SJCRH30 (cell line): ENCODE data around the gene HYDIN. TPM values are rescaled to one million over a fixed set of nuclear protein-coding genes. Genes with fewer than 3 reads are reported as not detected.
"Not testable (repeated sequence)": the region's sequence is repeated elsewhere in the genome, so short reads cannot be mapped to it uniquely, and the experiment has no call there.

ENCODE experiments used
- DNase-seq, 2 experiments: peaks; one replicate each; pipeline ENCODE4 v3.0.0-alpha.2; 2015 to 2020
- H3K27ac ChIP-seq: fragments of 250-450 bp; sonication (Bioruptor Pico); 2 replicates; pipeline ENCODE4 v1.5.1; 2020; ENCODE audit warnings: mild to moderate bottlenecking, moderate library complexity
- H3K27me3 ChIP-seq: fragments of 250-450 bp; sonication (Bioruptor Pico); 2 replicates; pipeline ENCODE4 v1.5.1; 2020; ENCODE audit warnings: mild to moderate bottlenecking, moderate library complexity
- H3K36me3 ChIP-seq: fragments of 250-450 bp; sonication (Bioruptor Pico); 2 replicates; pipeline ENCODE4 v1.5.1; 2020; ENCODE audit warnings: mild to moderate bottlenecking, moderate library complexity
- H3K4me1 ChIP-seq: fragments of 250-450 bp; sonication (Bioruptor Pico); 2 replicates; pipeline ENCODE4 v1.5.1; 2020; ENCODE audit warnings: mild to moderate bottlenecking, moderate library complexity
- H3K4me3 ChIP-seq: fragments of 250-450 bp; sonication (Bioruptor Pico); 2 replicates; pipeline ENCODE4 v1.5.1; 2020; ENCODE audit warnings: mild to moderate bottlenecking, moderate library complexity
- H3K9me3 ChIP-seq: fragments of 250-450 bp; sonication (Bioruptor Pico); replicated peaks from 2 replicates; pipeline ENCODE4 v1.5.1; 2020; ENCODE audit warnings: mild to moderate bottlenecking, moderate library complexity
- total RNA-seq: library from RNA; depleted of rRNA; stranded (reverse); fragments of >200 nt; shearing (Covaris generic); gene quantifications from 2 replicates; pipeline ENCODE4 v1.2.3, GENCODE V29; 2014

HYDIN gene
- total RNA-seq, 1 experiment from 2014 or later: 0.04 TPM

DNA sequence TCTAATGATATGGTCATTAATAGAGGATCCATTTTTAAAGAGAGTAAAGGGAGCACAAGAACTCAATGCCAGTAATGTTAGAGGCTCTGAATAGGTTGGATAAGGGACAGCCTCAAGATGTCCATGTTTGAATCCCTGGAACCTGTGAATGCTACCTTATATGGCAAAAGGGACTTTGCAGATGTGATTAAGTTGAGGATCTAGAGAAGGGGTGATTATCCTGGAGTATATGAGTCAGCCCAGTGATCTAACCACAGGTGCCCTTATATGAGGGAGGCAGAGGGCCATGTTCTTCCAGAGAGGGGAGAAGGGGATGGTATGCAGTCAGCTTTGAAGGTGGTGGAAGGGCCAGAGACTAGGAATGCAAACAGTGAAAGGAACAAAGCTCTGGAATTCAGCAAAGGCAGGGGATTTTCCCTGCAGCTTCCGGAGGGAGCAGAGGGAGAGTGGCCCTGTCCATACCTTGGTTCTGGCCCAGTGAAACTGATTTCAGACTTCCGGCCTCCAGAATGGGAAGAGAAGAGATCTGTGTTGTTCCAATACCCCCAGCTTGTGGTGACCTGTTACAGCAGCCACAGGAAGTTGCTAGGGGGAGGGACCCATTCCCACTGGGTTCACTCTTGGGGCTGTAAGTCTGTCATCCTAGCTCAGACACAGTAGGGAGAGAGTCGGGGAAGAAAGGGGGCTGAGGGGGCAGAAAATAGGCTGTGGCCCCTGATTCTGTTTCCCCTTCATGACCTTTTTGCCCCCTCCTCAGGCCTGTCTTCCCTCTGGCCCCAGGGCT lies 220.9 kb downstream of the HYDIN start:
- H3K27me3 ChIP-seq, H3K9me3 ChIP-seq, H3K4me3 ChIP-seq, H3K27ac ChIP-seq, H3K4me1 ChIP-seq, DNase-seq, H3K36me3 ChIP-seq: not testable (repeated sequence)

DNA sequence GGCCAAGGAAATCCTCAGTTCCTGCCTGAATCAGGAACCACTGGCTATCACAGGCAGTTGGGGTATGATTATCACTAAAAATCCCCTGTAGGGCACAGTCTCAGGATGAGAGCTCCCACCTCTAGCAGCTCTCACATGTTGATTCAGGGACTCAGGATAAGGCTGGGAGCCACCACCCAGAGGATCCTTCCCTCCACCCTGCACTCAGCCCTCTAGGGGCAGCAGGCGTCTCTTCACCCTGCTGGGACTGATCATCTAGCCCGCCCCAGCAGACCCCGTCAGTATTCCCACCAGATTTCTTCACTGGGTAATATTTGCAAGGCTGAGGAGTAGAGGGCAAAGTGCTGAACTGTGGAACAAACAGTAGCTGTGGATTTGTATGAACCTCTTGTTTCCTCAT lies 224.0 kb downstream of the HYDIN start:
- not testable (repeated sequence) for DNase-seq, H3K9me3 ChIP-seq, H3K4me3 ChIP-seq, H3K27me3 ChIP-seq, H3K4me1 ChIP-seq, H3K36me3 ChIP-seq, H3K27ac ChIP-seq

DNA sequence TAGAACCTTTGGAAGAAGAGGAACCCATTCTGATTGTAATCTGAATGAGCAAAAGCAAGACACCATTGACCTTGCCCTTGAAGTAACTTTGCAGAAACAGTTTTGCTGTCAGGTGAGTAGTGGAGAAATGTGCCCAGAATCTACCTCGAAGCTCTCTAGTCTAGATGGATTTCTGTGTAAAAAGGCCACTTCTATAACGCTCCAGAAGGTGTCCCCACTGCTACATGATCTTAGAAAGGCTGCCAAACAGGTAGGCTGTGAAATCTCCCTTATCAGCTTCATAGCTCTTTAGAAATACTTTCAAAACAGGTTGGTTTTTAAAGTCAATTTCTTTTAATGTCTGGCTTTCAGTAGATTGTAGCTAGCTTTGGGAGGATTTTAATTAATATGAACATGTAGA lies 230.8 kb downstream of the HYDIN start:
- H3K4me3 ChIP-seq, H3K4me1 ChIP-seq, H3K9me3 ChIP-seq, H3K27me3 ChIP-seq, H3K36me3 ChIP-seq, H3K27ac ChIP-seq: not testable (repeated sequence)
- DNase-seq: peak in 1 of 2 experiments; percentile 0

DNA sequence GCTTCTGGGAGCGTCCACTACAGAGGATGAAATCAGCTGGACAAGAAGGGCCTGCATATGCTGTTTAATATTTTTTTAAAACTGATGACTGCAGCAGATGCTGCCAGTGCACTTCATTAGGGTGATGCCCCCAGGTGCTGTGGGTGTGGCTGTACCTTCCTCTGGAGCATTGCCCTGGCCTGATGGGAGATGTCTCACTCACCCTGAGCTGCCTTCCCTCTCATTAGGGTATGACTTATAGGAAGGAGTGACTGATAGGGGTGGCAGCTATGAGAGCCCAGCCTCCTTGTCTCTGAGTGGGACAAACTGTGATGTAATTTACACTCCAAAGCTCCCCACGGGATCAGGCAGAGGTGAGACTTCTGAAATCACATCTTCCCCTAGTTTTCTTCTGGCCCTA lies 234.7 kb downstream of the HYDIN start:
- H3K36me3 ChIP-seq, H3K4me1 ChIP-seq, H3K9me3 ChIP-seq, H3K4me3 ChIP-seq, H3K27ac ChIP-seq, H3K27me3 ChIP-seq, DNase-seq: not testable (repeated sequence)

DNA sequence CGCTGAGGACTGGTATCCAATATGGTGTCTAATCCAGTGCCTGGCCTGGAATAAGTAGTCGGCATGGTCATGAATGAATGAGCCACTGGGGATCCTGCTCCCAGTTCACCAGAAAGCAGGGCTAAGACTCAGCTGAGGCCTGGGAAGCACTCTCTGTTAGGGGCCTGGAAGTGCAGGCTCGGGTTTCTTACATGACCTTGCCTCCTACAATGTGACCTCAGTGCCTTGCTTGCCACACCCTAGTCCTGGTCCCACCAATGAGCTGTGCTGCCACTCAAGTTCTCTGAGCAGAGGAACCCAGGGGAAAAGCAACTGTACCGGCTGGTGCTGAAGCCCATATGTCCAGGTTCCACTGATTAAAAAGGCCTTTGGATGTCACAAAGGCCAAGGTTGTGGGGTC lies 238.0 kb downstream of the HYDIN start:
- DNase-seq: not testable (repeated sequence)

DNA sequence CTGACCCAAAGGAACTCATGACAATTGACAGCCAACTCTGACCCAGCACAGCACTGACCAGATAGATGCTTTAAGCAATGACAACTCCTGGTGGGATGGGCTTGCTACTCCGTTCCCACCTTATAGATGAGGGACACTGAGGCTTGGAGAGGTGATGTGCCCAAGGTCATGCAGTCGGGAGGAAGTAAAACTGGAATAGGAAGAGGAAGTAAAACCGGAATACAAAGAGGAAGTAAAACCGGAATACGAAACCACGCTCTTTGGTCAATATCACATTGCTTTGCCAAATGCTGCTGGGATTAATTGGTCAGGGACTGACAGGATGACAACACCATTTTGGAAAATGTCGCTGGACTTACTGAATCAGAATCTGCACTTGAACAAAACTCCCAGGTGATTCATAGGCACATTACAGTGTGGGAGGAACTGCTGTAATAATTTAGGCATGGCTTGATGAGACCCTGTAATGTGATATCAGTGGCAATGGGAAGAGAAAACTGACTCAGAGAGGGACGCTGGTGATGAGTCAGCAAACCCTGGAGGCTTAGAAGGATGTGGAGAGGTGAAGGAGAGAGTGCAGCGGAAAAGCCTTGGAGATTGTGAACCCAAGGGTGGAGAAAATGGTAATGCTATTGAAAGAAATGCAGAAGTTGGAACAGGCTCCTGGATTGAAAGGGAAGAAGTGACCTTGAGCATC lies 243.4 kb downstream of the HYDIN start:
- not testable (repeated sequence) for H3K27me3 ChIP-seq, H3K4me1 ChIP-seq, H3K36me3 ChIP-seq, H3K27ac ChIP-seq, H3K4me3 ChIP-seq, DNase-seq, H3K9me3 ChIP-seq

More for the DNA sequence above, 238.0 kb downstream of the HYDIN start:
- H3K36me3 ChIP-seq, H3K4me3 ChIP-seq, H3K27me3 ChIP-seq, H3K4me1 ChIP-seq, H3K27ac ChIP-seq, H3K9me3 ChIP-seq: not testable (repeated sequence)

DNA sequence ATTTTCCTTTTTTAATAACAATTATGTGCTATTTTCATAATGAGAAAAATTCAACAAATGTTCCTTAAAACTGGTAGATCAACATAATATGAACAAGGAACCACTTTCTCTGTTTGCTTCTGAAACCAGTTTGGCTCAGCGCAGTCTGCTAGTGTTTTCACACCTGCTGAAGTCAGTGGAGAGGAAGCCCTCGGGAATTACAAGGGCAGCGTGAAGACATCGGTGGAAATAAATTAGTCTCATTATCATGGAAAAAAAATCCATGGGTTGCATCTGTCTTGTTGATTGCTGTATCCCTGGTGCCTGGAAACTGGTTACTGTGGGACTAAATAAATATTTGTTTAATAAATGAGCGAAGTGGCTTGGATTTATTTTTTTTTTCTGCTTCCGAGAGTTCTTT lies 245.8 kb downstream of the HYDIN start:
- not testable (repeated sequence) for DNase-seq, H3K27ac ChIP-seq, H3K4me1 ChIP-seq, H3K9me3 ChIP-seq, H3K27me3 ChIP-seq, H3K4me3 ChIP-seq, H3K36me3 ChIP-seq

DNA sequence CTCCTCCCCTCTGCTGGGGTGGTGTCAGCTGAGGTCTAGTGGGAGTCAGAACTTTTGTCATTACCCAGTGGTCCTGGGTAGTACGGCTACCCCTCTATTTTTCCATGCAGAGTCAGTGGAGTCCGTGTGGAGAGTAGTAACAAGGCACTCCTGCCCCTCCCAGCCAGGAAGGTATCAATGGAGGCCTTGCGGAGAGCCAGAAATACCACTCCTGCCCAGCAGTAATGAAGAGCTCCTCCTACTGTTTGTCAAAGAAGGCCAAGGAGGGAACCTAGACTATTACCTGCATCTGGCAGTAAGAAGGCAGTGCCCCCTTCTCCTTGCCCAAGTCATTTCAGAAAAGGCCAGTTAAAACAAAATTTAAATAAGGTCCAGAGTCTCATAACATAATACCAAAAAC lies 262.2 kb downstream of the HYDIN start:
- not testable (repeated sequence) for H3K27me3 ChIP-seq, H3K36me3 ChIP-seq, H3K9me3 ChIP-seq, H3K27ac ChIP-seq, H3K4me3 ChIP-seq, DNase-seq, H3K4me1 ChIP-seq

DNA sequence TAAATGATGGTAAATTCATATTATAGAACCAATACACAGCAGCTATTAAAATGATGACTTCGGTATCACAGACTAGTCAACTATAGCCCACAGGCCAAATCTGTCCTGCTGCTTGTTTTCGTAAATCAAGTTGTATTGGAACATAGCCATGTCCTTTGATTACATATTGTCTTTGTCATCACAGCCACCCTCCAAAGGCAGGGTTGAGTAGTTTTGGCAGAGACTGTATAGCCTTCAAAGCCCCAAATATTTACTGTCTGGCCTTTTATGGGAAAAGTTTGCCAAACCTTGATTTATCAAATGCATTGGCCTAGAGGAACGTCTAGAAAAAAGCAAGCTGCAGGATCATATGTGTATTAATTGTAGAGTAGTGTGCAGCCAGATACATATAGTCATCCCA lies 270.4 kb downstream of the HYDIN start:
- H3K27ac ChIP-seq, H3K27me3 ChIP-seq, DNase-seq, H3K4me3 ChIP-seq, H3K9me3 ChIP-seq, H3K4me1 ChIP-seq, H3K36me3 ChIP-seq: not testable (repeated sequence)

DNA sequence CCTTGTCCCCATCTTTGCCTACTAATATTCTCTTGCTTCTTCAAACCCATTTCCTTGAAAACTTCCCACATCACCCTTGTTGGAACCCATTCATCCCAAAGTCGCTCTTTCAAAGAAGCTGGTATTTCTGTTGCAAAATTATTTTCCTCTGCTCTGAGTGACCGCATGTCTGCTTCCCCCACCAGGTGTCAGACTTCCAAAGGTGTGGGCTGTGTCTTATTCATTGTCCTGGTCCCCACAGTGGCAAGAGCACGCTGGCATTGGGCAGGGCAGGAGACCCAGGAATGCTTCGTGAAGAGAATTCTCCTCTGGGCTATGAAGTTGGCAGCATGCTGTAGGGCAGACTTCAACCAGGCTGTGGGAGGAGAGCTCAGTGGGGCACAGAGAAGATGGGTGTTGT lies 275.6 kb downstream of the HYDIN start:
- not testable (repeated sequence) for H3K27ac ChIP-seq, DNase-seq, H3K36me3 ChIP-seq, H3K4me3 ChIP-seq, H3K4me1 ChIP-seq, H3K27me3 ChIP-seq, H3K9me3 ChIP-seq

DNA sequence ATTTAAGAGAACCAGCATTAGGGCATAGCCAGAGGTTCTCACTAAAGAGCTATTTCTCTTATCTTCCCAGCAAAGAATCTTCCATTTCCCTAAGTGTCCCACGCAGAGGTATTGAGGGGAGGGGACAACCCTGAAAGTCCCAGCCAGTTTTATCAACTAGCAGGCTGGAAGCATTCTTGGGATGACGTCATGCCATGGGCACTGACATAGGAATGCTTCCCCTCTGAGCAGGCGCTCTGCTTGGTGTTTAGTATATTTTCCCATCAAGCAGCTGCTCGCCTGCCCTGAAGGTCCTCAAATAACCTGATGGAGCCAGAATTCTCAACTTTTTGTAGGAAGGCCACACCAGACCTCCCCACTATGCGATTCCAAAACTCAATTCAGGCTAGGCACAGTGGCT lies 276.7 kb downstream of the HYDIN start:
- H3K27ac ChIP-seq, H3K36me3 ChIP-seq, H3K4me1 ChIP-seq, H3K9me3 ChIP-seq, DNase-seq, H3K27me3 ChIP-seq, H3K4me3 ChIP-seq: not testable (repeated sequence)

DNA sequence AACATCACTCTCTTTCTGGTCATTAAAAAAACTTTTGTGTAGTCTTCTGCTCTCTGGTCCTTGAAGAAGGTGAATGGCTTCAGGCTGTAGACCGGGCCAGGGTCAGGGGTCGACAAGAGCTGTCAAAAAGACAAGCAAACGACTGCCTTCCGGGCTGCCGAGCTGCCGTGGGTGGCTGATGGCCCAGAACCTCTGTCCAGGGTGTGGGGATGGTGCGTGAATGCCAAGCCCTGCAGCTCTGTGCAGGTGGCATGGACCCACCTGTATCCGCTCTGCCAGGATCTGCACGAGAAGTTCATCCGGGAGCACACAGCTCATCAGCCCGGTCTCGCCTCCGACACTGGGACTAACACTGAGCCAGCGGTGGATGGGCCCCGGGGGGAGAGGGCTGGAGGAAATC lies 287.0 kb downstream of the HYDIN start:
- H3K36me3 ChIP-seq, H3K9me3 ChIP-seq, H3K27ac ChIP-seq, H3K27me3 ChIP-seq, H3K4me1 ChIP-seq, DNase-seq, H3K4me3 ChIP-seq: not testable (repeated sequence)

DNA sequence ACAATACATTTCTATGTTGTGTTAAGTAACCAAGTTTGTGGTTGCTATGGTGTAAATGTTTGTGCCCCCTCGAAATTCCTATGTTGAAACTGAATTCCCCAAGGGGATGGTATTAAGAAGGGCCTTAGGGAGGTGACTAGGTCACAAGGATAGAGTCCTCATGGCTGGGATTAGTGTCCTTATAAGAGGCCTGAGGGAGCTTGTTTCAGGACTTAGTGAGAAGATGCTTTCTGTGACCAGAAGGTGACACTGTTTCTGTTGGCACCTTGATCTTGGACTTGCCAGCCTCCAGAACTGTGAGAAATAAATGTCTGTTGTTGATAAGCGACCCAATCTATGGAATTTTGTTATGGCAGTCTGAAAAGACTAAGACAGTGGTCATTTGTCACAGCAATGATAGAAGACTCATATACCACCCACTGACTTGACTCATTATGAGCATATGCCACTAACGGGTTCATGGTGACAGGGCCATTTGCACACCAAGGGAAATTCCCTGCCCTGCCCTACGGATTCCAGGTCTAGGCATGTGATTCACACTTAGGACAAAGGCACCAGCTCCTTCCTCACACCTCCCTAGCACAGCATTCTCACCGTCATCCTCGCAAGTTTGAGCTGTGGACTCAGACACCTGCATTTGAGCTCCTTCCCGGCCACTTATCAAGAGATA lies 290.7 kb downstream of the HYDIN start:
- H3K27me3 ChIP-seq: not testable (repeated sequence)

DNA sequence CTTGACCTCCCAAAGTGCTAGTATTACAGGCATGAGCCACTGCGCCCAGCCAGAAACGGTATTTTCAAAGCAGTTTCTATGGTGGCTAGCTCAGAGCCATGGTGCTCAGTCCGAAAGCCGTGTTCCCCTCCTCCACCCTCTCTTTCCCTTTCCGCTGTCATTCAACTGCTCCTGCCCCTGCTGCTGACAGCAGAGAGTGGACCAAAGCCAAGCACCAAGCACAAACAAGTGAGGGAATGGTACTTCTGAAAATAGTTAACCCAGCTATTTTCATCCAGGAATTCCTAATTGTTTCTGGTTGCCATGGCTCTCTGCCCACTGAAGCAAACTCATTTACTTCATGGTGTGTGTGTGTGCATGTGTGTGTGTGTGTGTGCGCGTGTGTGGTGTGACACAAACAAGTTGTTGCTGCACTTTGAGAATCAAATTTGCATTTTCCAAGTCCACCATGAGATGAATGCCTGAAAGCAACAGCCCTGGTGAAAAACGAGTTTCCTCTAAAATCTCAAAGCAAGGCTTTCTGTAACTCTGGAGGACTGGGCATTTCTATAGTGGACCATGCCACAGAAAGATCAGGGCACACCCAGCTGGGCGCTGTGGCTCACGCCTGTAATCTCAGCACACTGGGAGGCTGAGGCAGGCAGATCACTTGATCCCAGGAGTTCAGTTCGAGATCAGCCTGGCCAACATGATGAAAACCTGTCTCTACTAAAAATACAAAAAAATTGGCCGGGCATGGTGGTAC lies 293.6 kb downstream of the HYDIN start:
- not testable (repeated sequence) for H3K27ac ChIP-seq, H3K9me3 ChIP-seq, H3K4me1 ChIP-seq, H3K4me3 ChIP-seq, H3K36me3 ChIP-seq, H3K27me3 ChIP-seq, DNase-seq

More for the DNA sequence above, 290.7 kb downstream of the HYDIN start:
- H3K4me1 ChIP-seq, H3K27ac ChIP-seq, H3K9me3 ChIP-seq, H3K4me3 ChIP-seq, DNase-seq, H3K36me3 ChIP-seq: not testable (repeated sequence)

DNA sequence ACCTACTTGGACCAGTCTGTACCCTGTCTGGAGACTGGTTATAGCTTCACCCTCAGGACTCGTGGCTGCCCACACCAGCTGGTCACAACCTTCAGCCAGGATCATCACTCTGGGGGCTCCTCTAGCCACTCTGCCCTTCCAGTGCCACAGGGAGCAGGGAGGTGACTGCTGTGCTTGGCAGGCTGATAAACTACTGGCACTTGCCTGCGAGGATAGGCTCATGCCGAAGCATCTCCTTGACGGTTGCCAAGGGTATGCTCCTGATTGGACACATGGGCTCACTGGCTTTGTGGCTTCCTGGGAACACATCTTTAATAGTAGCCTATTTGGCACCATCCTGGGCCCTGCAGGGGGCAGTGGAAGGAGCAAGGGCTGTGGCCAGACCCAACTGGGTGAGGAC lies 295.2 kb downstream of the HYDIN start:
- DNase-seq, H3K4me1 ChIP-seq, H3K4me3 ChIP-seq, H3K9me3 ChIP-seq, H3K27ac ChIP-seq, H3K27me3 ChIP-seq, H3K36me3 ChIP-seq: not testable (repeated sequence)
